Thyroid gland (tissue), 4 donors: ENCODE data around the gene CA4. TPM values are rescaled to one million over a fixed set of nuclear protein-coding genes. Genes with fewer than 3 reads are reported as not detected.
A peak's percentile ranks its signal among the peaks of the same experiment; 100 is the strongest.

Source experiments
- DNase-seq, 2 donors: peaks; one replicate each; pipeline ENCODE4 v3.0.0-alpha.2; 2019
- H3K27ac ChIP-seq, 3 donors: fragments of 200-600 bp; sonication (generic); 1 replicate in 2 of 3; 2 replicates in 1 of 3; pipeline ENCODE4 v1.5.1; 2016 to 2019; ENCODE audit warnings: mild to moderate bottlenecking in 1 of 3, moderate library complexity in 1 of 3
- H3K27me3 ChIP-seq: fragments of 200-600 bp; sonication (generic); one replicate; pipeline ENCODE4 v1.5.1; 2019
- H3K36me3 ChIP-seq, 2 donors: fragments of 200-600 bp; sonication (generic); one replicate each; pipeline ENCODE4 v1.5.1; 2016 to 2019
- H3K4me1 ChIP-seq, 2 donors: fragments of 200-600 bp; sonication (generic); one replicate each; pipeline ENCODE4 v1.5.1; 2017 to 2019
- H3K4me3 ChIP-seq, 3 donors: fragments of 200-600 bp; sonication (generic); replicated peaks in 1 of 3; 1 replicate in 2 of 3; 2 replicates in 1 of 3; pipeline ENCODE4 v1.5.1; 2016; ENCODE audit warnings: mild to moderate bottlenecking in 1 of 3
- H3K9me3 ChIP-seq: fragments of 200-600 bp; sonication (generic); one replicate; pipeline ENCODE4 v1.5.1; 2017
- POLR2A ChIP-seq, 2 donors: fragments of 450-650 bp; IDR thresholded peaks; one replicate each; pipeline ENCODE4 v1.6.1; 2017; ENCODE audit warnings: antibody characterized with exemption in 2 of 2, mild to moderate bottlenecking in 2 of 2, moderate library complexity in 1 of 2
- WGBS, 2 donors: methylation state at CpG; one replicate each; pipeline ENCODE4 v1.1.5; 2017; 5-methylcytosine and 5-hydroxymethylcytosine counted together
- intact Hi-C: fragments of 100-400 bp; cut with DNase I; formaldehyde crosslinking; loops from one replicate; pipeline ENCODE4 v1.15.1; 2023
- total RNA-seq, 4 donors: library from RNA; depleted of rRNA; stranded (reverse); fragments of >200 nt; gene quantifications; one replicate each; pipeline ENCODE4 v1.2.3, GENCODE V29; 2016
- TF ChIP-seq, protein P1 (sequence below), 6 experiments: fragments of 200-600 bp in 3 of 6; fragments of 450-650 bp in 3 of 6; sonication (generic) in 3 of 6; IDR thresholded peaks; one replicate each; pipeline ENCODE4 v1.5.1; 2016 to 2019; ENCODE audit warnings: antibody characterized with exemption in 6 of 6, mild to moderate bottlenecking in 2 of 6, inconsistent platforms in 1 of 6, moderate library complexity in 1 of 6

Gene CA4
- total RNA-seq, 4 donors from 2014 or later: 22.7 to 56.5 (median 26.3) TPM

DNA sequence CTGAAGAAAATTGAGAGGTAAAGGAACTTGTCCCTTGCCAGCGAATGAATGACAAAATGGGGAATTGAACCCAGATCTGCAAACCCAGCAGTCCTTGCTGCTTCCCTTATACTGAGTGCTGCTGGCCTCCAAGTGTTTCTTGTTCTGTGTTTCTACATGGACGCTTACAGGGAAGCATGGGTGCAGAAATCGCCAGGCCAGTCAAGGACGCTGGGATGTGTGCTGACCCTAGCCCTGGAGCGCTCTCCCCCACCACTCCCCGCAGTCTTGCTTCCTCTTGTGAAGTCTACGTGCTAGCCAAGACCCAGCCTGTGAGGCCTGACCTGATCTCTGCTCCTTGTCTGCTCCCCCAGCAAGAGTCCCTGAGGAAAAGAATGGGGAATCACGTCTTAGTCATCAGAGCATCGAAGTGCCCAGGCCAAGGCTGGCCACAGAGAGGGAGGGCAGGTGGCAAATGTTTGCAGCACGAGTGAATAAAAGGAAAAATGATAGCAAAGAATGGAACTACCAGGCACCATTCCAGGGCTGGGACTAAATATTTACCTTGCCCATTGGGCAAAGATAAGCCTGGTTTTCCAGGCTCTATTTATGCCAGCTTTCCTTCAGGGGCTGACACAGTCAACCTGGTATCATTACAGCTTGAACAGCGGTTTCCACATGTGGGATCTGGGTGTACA lies 17.4 kb downstream of the CA4 start:
- Histone ChIP-seq H3K4me3 (no peak overlapping the region), H3K27ac (no peak overlapping the region), H3K27me3 (no peaks in the 10 kb centered on the region), H3K9me3 (no peaks in the 10 kb centered on the region), H3K36me3 (no peaks in the 10 kb centered on the region), H3K4me1 (no peaks in the 10 kb centered on the region)
- no peak for DNase-seq
- 63 to 67% methylated on average over 11 of the region's 11 CpGs for WGBS, 2 donors
- TF ChIP-seq, protein P1, sequence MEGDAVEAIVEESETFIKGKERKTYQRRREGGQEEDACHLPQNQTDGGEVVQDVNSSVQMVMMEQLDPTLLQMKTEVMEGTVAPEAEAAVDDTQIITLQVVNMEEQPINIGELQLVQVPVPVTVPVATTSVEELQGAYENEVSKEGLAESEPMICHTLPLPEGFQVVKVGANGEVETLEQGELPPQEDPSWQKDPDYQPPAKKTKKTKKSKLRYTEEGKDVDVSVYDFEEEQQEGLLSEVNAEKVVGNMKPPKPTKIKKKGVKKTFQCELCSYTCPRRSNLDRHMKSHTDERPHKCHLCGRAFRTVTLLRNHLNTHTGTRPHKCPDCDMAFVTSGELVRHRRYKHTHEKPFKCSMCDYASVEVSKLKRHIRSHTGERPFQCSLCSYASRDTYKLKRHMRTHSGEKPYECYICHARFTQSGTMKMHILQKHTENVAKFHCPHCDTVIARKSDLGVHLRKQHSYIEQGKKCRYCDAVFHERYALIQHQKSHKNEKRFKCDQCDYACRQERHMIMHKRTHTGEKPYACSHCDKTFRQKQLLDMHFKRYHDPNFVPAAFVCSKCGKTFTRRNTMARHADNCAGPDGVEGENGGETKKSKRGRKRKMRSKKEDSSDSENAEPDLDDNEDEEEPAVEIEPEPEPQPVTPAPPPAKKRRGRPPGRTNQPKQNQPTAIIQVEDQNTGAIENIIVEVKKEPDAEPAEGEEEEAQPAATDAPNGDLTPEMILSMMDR (IDR thresholded peaks at IDR 0.05): no peak
- TF ChIP-seq POLR2A (IDR thresholded peaks at IDR 0.05): no peak
- intact Hi-C loops: no loop called here

DNA sequence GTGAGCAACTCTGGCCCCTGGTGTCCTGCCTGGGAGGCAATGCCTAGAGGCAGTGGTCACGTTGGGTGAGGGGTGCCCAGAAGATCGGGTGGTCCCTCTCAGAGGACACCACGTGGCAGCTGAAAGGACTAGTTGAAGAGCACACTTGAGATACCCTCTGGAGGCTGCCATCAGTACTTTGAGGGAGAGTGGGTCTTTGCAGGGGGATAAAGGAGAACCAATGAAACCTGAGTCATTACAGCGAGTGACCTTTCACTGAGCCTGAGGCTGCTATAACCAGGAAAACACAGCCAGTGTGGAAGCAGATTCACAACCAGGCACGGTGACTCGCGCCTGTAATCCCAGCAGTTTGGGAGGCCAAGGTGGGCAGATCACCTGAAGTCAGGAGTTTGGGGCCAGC lies 18.9 kb downstream of the CA4 start:
- TF ChIP-seq, protein P1 (IDR thresholded peaks at IDR 0.05): no peak
- no peak for TF ChIP-seq POLR2A (IDR thresholded peaks at IDR 0.05)
- no peaks in the 10 kb centered on the region for H3K27me3 ChIP-seq
- 53 to 63% methylated on average over 7 of the region's 7 CpGs for WGBS, 2 donors

DNA sequence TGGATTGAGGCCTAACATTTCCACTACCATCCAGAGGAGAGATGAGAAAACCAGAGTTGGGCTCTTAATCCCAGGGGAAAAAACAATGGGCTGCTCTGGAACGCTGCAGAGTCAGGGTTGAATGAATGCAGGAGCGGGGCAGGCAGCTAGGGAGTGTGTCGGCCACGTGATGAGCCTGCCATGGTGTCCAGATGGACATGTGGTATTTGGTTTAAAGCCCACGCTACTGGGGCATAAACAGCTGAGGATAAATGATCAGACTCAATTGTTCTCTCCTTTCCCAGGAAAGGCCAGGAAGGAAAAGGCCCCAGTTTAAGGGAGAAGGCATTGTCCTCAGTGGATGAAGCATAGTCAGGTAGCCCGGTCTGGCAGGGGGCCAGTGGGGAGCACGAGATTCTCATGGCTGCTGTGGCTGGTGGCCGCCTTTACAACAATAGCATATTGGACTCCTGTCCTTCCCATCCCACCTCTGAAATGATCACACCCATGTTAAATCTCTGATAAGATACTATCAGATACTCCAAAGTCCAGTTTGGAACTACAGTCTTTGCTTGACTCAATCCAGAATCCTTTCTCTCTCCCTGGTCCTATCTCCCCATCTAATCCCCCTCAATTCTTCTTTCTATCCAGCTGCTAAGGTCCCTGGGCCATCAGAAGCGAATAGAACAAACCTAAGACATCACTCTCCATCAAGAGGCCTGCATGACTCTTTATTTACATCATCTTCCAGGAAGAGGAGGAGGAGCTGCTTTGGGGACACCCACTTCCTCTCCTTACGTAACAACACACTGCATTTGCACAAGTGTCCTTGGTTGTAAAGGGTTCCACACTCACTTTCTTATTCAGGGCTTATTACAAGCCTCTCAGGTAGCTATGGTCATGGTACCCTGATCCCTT lies 20.4 kb downstream of the CA4 start:
- WGBS, 2 donors: 51% methylated on average over 10 of the region's 10 CpGs
- no peak for TF ChIP-seq POLR2A (IDR thresholded peaks at IDR 0.05)
- TF ChIP-seq, protein P1 (IDR thresholded peaks at IDR 0.05): no peak
- Histone ChIP-seq H3K36me3 (no peaks in the 10 kb centered on the region), H3K9me3 (no peaks in the 10 kb centered on the region), H3K4me3 (no peak overlapping the region), H3K27me3 (no peaks in the 10 kb centered on the region), H3K4me1 (no peaks in the 10 kb centered on the region), H3K27ac (peak overlapping the region in 2 of 3 donors; percentile 5 to 14)
- no peak for DNase-seq
- intact Hi-C loops: no loop called here

More for the DNA sequence above, 18.9 kb downstream of the CA4 start:
- Histone ChIP-seq H3K36me3 (no peaks in the 10 kb centered on the region), H3K4me3 (no peak overlapping the region), H3K9me3 (no peaks in the 10 kb centered on the region), H3K4me1 (no peaks in the 10 kb centered on the region), H3K27ac (no peak overlapping the region)
- intact Hi-C loops: no loop called here
- DNase-seq: no peak

DNA sequence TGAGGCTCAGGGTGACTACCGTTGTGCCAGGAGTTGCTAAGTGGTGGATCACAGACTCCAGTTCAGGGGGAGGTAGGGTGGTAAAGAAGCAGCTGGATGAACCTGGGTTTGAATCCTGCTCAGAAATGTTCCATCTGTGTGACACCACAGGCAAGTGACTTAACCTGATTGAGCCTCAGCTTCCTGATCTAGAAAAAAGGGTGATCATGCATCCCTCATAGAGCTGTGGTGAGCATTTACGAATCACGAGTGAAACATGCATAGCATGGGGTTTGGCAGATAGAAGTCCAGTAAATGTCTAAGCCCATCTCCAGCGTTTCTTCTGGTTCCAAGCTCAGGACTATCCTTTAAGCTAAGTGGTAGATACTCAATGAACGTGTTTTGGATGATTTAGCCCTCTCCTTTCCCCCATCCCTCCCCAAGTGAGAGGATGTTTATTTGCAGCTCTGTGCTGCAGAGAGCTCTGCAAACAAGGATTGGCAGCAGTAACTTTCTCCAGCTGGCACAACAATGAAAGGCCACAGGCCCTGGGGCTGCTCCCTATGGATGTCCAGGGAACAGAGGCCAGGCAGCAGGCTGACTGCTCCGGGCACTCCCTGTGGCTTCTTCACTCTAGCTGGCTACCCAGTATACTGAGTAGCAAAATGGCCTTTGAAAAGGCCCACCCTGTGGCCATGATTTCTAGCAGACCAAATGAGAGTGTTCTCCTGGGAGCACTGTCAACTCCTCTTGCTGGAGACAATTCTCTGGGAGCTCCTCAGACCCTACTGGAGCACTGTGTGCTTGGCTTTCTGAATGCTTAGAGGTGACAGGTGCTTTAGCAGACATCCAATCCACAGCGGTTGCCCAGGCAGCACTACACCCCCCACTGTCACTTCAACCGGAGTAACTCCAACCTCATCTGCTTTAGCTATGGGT lies 21.3 kb downstream of the CA4 start:
- no peak overlapping the region for H3K4me3 ChIP-seq
- no peaks in the 10 kb centered on the region for H3K9me3 ChIP-seq
- TF ChIP-seq, protein P1 (IDR thresholded peaks at IDR 0.05): no peak
- TF ChIP-seq POLR2A (IDR thresholded peaks at IDR 0.05): no peak
- H3K4me1 ChIP-seq: no peaks in the 10 kb centered on the region
- intact Hi-C loops: no loop called here
- no peaks in the 10 kb centered on the region for H3K27me3 ChIP-seq
- no peaks in the 10 kb centered on the region for H3K36me3 ChIP-seq
- 59 to 74% methylated on average over 7 to 8 of the region's 8 CpGs for WGBS, 2 donors
- no peak for DNase-seq
- H3K27ac ChIP-seq: peak overlapping the region in 1 of 3 donors; percentile 14
